Pancreas (tissue), 10 donors: ENCODE results near the gene ALLC. TPM values are rescaled to one million over a fixed set of nuclear protein-coding genes. Genes with fewer than 3 reads are reported as not detected.
"Not testable (repeated sequence)": the region's sequence is repeated elsewhere in the genome, so short reads cannot be mapped to it uniquely, and the experiment has no call there.

ENCODE experiments used
- ATAC-seq, 4 donors: fragments of 200-7000 bp; cut with Tn5 transposase; one replicate each; pipeline versions ENCODE4 v1.8.0 to v1.9.1; 2020; ENCODE audit warnings: mild to moderate bottlenecking in 4 of 4, moderate library complexity in 4 of 4
- DNase-seq, 6 donors: peaks; one replicate each; pipeline ENCODE4 v3.0.0-alpha.2; 2020
- FAIRE-seq: peaks from 2 replicates; lab custom pipeline; 2012; peaks lifted over from hg19 to GRCh38; lab: Jason Lieb, UNC
- H3K27ac ChIP-seq, 4 donors: fragments of 200-600 bp; sonication (generic); 1 replicate in 3 of 4; 2 replicates in 1 of 4; pipeline versions ENCODE4 v1.5.0 to v1.8.0; 2020
- H3K27me3 ChIP-seq, 4 donors: fragments of 200-600 bp; one replicate each; pipeline ENCODE4 v1.8.0; 2021
- H3K36me3 ChIP-seq, 3 donors: fragments of 200-600 bp; sonication (generic) in 1 of 3; one replicate each; pipeline versions ENCODE4 v1.5.0 to v1.8.0; 2020 to 2021
- H3K4me1 ChIP-seq, 3 donors: fragments of 200-600 bp; one replicate each; pipeline ENCODE4 v1.8.0; 2021
- H3K4me3 ChIP-seq, 4 donors: fragments of 200-600 bp; sonication (generic) in 2 of 4; one replicate each; pipeline versions ENCODE4 v1.5.0 to v1.8.0; 2020 to 2021
- H3K9me3 ChIP-seq, 4 donors: fragments of 200-600 bp; one replicate each; pipeline ENCODE4 v1.8.0; 2021
- CTCF ChIP-seq, 4 donors: fragments of 200-600 bp; sonication (generic) in 3 of 4; IDR thresholded peaks; one replicate each; pipeline versions ENCODE4 v1.5.0 to v1.8.0; 2021; ENCODE audit warnings: antibody characterized with exemption in 4 of 4
- WGBS, 2 donors: extraction: QIAGEN DNeasy Blood & Tissue Kit; methylation state at CpG; one replicate each; pipeline ENCODE4 v1.1.7; 2013; 5-methylcytosine and 5-hydroxymethylcytosine counted together
- intact Hi-C, 3 donors: fragments of 100-400 bp; cut with DNase I; formaldehyde crosslinking; loops; one replicate each; pipeline versions ENCODE4 v1.11.1 to v1.14.2; 2022
- polyA plus RNA-seq, 2 donors: library from polyadenylated mRNA; stranded (reverse); fragments of 200-250 nt; gene quantifications; one replicate each; pipeline ENCODE4 v1.2.3, GENCODE V29; 2013
- total RNA-seq, 6 donors: library from RNA; stranded (reverse); fragmentation: NEBNext Ultra II Directional in 4 of 6; extraction: Animal tissue kit (Norgen Biotek cat#: 25700) in 4 of 6; gene quantifications; one replicate each; pipeline versions ENCODE4 v1.2.1 to v1.2.4, GENCODE V29; 2021 to 2023
- donor health status: healthy with polysubstance abuse.
- donor health status: DM: no; HTN: no; CAD: no; lungs with moderate emphysema.
- donor health status: DM: no; HTN: no; CAD: no.
- donor health status: control.
- donor health status: control.
- donor health status: Bipolar disorder and iron deficiency.
- donor health status: DM: yes; HTN: yes; CAD: no.
- donor health status: DM: no; HTN: no; CAD: no.
- donor health status: DM: no; HTN: no; CAD: no.
- donor health status: DM: yes; HTN: yes; CAD: no.

ALLC gene
- total and polyA plus RNA-seq, 8 donors = 0.68 to 0.75 TPM; not detected in 6

- H3K4me3 ChIP-seq = no peak overlapping the region
- intact Hi-C loops = no loop called here
- H3K27me3 ChIP-seq = no peaks in the 10 kb centered on the region
- FAIRE-seq (no peak), ATAC-seq (no peak), DNase-seq (peak in 2 of 6 donors; percentile 3 to 20)
- no peaks in the 10 kb centered on the region for H3K9me3 ChIP-seq
- H3K36me3 ChIP-seq = no peaks in the 10 kb centered on the region
- no peak for TF ChIP-seq CTCF (IDR thresholded peaks at IDR 0.05)
- no peak overlapping the region for H3K27ac ChIP-seq
- H3K4me1 ChIP-seq = no peaks in the 10 kb centered on the region
- 93 to 97% methylated on average over 21 of the region's 21 CpGs for WGBS, 2 donors
These were observed 40.7 kb upstream of the ALLC start for GRCh38 chr2:3617198-3617890.

- no peak for FAIRE-seq
- H3K9me3 ChIP-seq = no peaks in the 10 kb centered on the region
These were observed 39.6 kb upstream of the ALLC start for GRCh38 chr2:3618367-3618766.

DNA sequence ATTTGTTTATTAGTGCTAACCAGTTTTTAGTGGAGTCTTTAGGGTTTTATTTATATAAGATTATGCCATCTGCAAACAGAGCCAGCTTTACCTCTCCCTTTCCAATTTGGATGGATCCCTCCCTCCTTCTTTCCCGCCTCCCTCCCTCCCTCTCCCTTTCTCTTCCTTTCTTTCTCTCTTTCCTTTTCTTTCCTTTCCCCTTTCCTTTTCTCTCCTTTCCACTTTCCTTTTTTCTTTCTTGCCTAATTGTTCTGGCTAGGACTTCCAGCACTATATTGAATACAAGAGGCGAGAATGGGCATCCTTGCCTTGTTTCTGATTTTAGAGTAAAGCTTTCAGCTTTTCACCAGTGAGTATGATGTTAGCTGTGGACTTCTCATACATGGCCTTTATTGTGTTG lies 39.0 kb upstream of the ALLC start:
- intact Hi-C loops = no loop called here
- TF ChIP-seq CTCF (IDR thresholded peaks at IDR 0.05) = no peak
- Histone ChIP-seq H3K4me3 (no peak overlapping the region), H3K27me3 (no peaks in the 10 kb centered on the region), H3K36me3 (no peaks in the 10 kb centered on the region), H3K27ac (no peak overlapping the region), H3K9me3 (no peaks in the 10 kb centered on the region), H3K4me1 (no peaks in the 10 kb centered on the region)
- DNase-seq (no peak), FAIRE-seq (no peak), ATAC-seq (no peak)
- 88 to 92% methylated on average over 2 of the region's 2 CpGs for WGBS, 2 donors

More at GRCh38 chr2:3618367-3618766, 39.6 kb upstream of the ALLC start:
- Histone ChIP-seq H3K27me3 (no peaks in the 10 kb centered on the region), H3K36me3 (no peaks in the 10 kb centered on the region), H3K27ac (no peak overlapping the region), H3K4me1 (no peaks in the 10 kb centered on the region), H3K4me3 (no peak overlapping the region)
- ATAC-seq (no peak), DNase-seq (no peak)
- TF ChIP-seq CTCF (IDR thresholded peaks at IDR 0.05) = no peak
- intact Hi-C loops = no loop called here

DNA sequence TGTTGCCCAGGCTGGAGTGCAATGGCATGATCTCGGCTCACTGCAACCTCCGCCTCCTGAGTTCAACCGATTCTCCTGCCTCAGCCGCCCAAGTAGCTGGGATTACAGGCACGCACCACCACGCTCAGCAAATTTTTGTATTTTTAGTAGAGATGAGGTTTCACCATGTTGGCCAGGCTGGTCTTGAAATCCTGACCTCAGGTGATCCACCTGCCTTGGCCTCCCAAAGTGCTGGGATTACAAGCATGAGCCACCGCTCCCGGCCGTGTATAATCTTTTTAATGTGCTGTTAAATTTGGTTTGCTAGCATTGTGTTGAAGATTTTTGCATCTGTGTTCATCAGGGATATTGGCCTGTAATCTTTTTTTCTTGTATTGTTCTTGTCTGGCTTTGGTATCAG lies 38.3 kb upstream of the ALLC start:
- H3K4me1 ChIP-seq, H3K27ac ChIP-seq, H3K36me3 ChIP-seq, intact Hi-C loops, H3K9me3 ChIP-seq, H3K27me3 ChIP-seq, ATAC-seq, FAIRE-seq, H3K4me3 ChIP-seq: not testable (repeated sequence)
- 94 to 95% methylated on average over 9 of the region's 9 CpGs for WGBS, 2 donors
- peak in 1 of 6 donors; percentile 3 for DNase-seq

- TF ChIP-seq CTCF (IDR thresholded peaks at IDR 0.05) = no peak
- H3K4me3 ChIP-seq = no peak overlapping the region
- no peaks in the 10 kb centered on the region for H3K27me3 ChIP-seq
- H3K9me3 ChIP-seq = no peaks in the 10 kb centered on the region
- no peak overlapping the region for H3K27ac ChIP-seq
- DNase-seq (no peak), ATAC-seq (peak in 1 of 4 donors; percentile 33), FAIRE-seq (no peak)
- 44% methylated on average over 5 of the region's 5 CpGs for WGBS, 2 donors
- no peaks in the 10 kb centered on the region for H3K36me3 ChIP-seq
- intact Hi-C loops = no loop called here
- H3K4me1 ChIP-seq = no peaks in the 10 kb centered on the region
These were observed 37.2 kb upstream of the ALLC start for GRCh38 chr2:3620834-3621233.
